ENCODE data around the gene TACR1.

Gene TACR1

GRCh38 chr2:75089471-75089870, 109.8 kb downstream of the TACR1 start:
- no peak for TF ChIP-seq CTCF (IDR thresholded peaks at IDR 0.05)
- H3K4me3 ChIP-seq: no peak overlapping the region
- no peak for DNase-seq (ENCODE audit: low spot score)
- no peak overlapping the region for H3K27ac ChIP-seq

- no peak for DNase-seq (ENCODE audit: low spot score)
- TF ChIP-seq CTCF (IDR thresholded peaks at IDR 0.05): no peak
- Histone ChIP-seq H3K4me3 (no peak overlapping the region), H3K27ac (no peak overlapping the region)
Measured at GRCh38 chr2:75088791-75089190, 110.5 kb downstream of the TACR1 start.

GRCh38 chr2:75087736-75088135, 111.6 kb downstream of the TACR1 start:
- no peak overlapping the region for H3K4me3 ChIP-seq
- no peak for DNase-seq (ENCODE audit: low spot score)
- TF ChIP-seq CTCF (IDR thresholded peaks at IDR 0.05): no peak
- no peak overlapping the region for H3K27ac ChIP-seq

GRCh38 chr2:75079575-75079974, 119.7 kb downstream of the TACR1 start:
- Histone ChIP-seq H3K27ac (no peak overlapping the region), H3K4me3 (no peak overlapping the region)
- TF ChIP-seq CTCF (IDR thresholded peaks at IDR 0.05): no peak
- no peak for DNase-seq (ENCODE audit: low spot score)

GRCh38 chr2:75077909-75078308, 121.4 kb downstream of the TACR1 start:
- no peak overlapping the region for H3K27ac ChIP-seq
- no peak for TF ChIP-seq CTCF (IDR thresholded peaks at IDR 0.05)
- no peak for DNase-seq (ENCODE audit: low spot score)
- H3K4me3 ChIP-seq: no peak overlapping the region

- H3K4me3 ChIP-seq: no peak overlapping the region
- H3K27ac ChIP-seq: no peak overlapping the region
- no peak for TF ChIP-seq CTCF (IDR thresholded peaks at IDR 0.05)
- no peak for DNase-seq (ENCODE audit: low spot score)
Measured at GRCh38 chr2:75076088-75076487, 123.2 kb downstream of the TACR1 start.

GRCh38 chr2:75074708-75075107, 124.6 kb downstream of the TACR1 start:
- Histone ChIP-seq H3K4me3 (no peak overlapping the region), H3K27ac (no peak overlapping the region)
- no peak for TF ChIP-seq CTCF (IDR thresholded peaks at IDR 0.05)
- no peak for DNase-seq (ENCODE audit: low spot score)
